LNCAP (cell line): ENCODE measurements around the gene ORC4.

Experiments
- CTCF ChIP-seq: fragments of 450-650 bp; IDR thresholded peaks from 2 replicates; pipeline ENCODE4 v1.5.1; 2017; ENCODE audit warnings: mild to moderate bottlenecking

ORC4 gene

GRCh38 chr2:148020111-148021058 lies at the start of gene ORC4:
ORC4 (minus strand) TSS chr2:148020737; CDS start chr2:147975958, 44,779 bp downstream.
- peak; percentile 62 for TF ChIP-seq CTCF

DNA sequence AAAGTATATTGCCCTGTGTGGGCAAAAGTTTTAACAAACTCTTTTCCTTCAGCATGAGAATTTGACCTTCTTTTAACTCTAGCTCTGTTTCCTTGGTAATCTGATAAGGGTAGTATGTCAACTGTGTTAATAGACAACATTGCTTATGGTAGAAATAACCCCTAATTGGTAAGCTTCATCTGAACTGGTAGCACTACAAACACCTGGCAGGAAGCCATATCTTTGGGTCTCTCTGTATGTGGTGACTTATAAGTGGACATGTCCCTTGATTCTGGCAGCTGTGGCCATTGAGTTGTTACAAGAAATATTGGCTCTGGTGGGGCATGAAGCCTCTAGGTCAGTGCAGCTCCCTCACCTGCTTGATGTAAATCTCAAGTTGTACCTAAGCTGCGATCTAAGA lies 47.3 kb upstream of the ORC4 start:
- TF ChIP-seq CTCF: no peak

DNA sequence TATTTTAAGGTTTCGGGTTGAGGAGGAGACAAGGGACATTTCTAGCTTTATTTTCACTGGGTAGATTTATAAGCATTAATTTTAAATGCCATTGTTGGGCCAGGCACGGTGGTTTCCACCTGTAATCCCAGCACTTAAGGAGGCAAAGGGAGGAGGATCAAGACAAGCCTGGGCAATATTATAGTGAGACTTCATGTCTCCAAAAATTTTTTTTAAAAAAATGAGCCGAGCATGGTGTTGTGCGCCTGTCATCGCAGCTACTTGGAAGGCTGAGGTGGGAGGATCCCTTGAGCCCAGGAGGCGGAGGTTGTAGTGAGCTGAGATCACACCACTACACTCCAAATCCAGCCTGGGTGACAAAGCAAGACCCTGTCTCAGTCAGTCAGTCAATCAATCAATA lies 45.4 kb upstream of the ORC4 start:
- no peak for TF ChIP-seq CTCF

- TF ChIP-seq CTCF: no peak
Observed at GRCh38 chr2:148063633-148064032, 43.1 kb upstream of the ORC4 start.

DNA sequence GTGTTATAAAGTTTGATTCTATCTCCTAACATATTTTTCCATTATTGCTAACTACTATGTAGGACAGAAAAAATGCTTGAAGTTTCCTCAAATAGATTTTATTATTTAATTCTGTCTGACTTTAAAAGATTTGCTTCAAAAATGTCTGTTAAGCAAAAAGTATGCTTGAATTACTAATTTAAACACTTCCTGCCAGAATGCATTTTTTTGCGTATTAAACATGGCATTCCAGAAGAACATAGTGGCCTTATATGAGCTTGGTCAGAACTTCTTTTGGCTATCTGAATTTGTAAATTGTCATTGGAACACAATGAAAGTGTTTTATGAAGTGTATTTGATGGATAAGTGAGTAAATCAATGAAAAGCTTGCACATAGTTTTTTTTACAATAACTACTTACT lies 38.1 kb upstream of the ORC4 start:
- no peak for TF ChIP-seq CTCF

DNA sequence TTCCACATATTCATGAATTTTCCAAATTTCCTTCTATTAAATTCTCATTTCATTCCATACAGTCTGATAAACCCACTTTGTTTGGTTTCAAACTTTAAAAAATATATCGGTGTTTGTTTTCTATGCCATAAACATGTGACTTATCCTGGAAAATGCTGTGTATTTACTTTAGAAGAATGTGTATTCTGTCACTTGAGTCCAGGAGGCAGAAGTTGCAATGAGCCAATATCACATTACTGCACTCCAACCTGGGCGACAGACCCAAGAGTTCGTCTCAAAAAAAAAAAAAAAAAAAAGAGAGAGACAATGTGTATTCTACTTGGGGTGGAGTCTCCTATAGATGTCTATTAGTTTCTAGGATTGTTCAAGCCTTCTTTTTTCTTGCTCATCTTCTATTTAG lies 32.1 kb upstream of the ORC4 start:
- no peak for TF ChIP-seq CTCF

GRCh38 chr2:148049284-148049683 lies 28.7 kb upstream of the ORC4 start:
- no peak for TF ChIP-seq CTCF
